ENCODE measurements around the gene ARFGAP2. TPM values are rescaled to one million over a fixed set of nuclear protein-coding genes. Genes with fewer than 3 reads are reported as not detected.

ARFGAP2 gene
- total RNA-seq, 1 donor from 2014 or later: 78.7 TPM

- H3K9me3 Mint-ChIP-seq (ENCODE audit: unreplicated experiment): no peaks in the 10 kb centered on the region
- no peak for TF ChIP-seq CTCF (IDR thresholded peaks at IDR 0.05; ENCODE audit: unreplicated experiment)
- H3K4me3 Mint-ChIP-seq (ENCODE audit: unreplicated experiment): no peak overlapping the region
- H3K36me3 Mint-ChIP-seq (ENCODE audit: low read depth, unreplicated experiment): peaks cover 4% of the 10 kb centered on the region
- peaks cover 35% of the 10 kb centered on the region for H3K4me1 Mint-ChIP-seq (ENCODE audit: unreplicated experiment)
- DNase-seq (ENCODE audit: low spot score): no peak
- peaks cover 7% of the 10 kb centered on the region for H3K27me3 Mint-ChIP-seq (ENCODE audit: unreplicated experiment)
- no peak overlapping the region for H3K27ac Mint-ChIP-seq (ENCODE audit: unreplicated experiment)
Measured at GRCh38 chr11:47158242-47158641, 18.4 kb downstream of the ARFGAP2 start.

GRCh38 chr11:47157805-47158204, 18.9 kb downstream of the ARFGAP2 start:
- H3K27ac Mint-ChIP-seq (ENCODE audit: unreplicated experiment): no peak overlapping the region
- H3K9me3 Mint-ChIP-seq (ENCODE audit: unreplicated experiment): no peaks in the 10 kb centered on the region
- no peak overlapping the region for H3K4me3 Mint-ChIP-seq (ENCODE audit: unreplicated experiment)
- H3K4me1 Mint-ChIP-seq (ENCODE audit: unreplicated experiment): peaks cover 39% of the 10 kb centered on the region
- H3K27me3 Mint-ChIP-seq (ENCODE audit: unreplicated experiment): peaks cover 7% of the 10 kb centered on the region
- no peak for DNase-seq (ENCODE audit: low spot score)
- no peak for TF ChIP-seq CTCF (IDR thresholded peaks at IDR 0.05; ENCODE audit: unreplicated experiment)
- peaks cover 4% of the 10 kb centered on the region for H3K36me3 Mint-ChIP-seq (ENCODE audit: low read depth, unreplicated experiment)

GRCh38 chr11:47156951-47157350, 19.7 kb downstream of the ARFGAP2 start:
- Mint-ChIP-seq H3K4me3 (ENCODE audit: unreplicated experiment) (no peak overlapping the region), H3K36me3 (ENCODE audit: low read depth, unreplicated experiment) (peaks cover 2% of the 10 kb centered on the region), H3K27ac (ENCODE audit: unreplicated experiment) (no peak overlapping the region), H3K9me3 (ENCODE audit: unreplicated experiment) (no peaks in the 10 kb centered on the region), H3K4me1 (ENCODE audit: unreplicated experiment) (peaks cover 37% of the 10 kb centered on the region), H3K27me3 (ENCODE audit: unreplicated experiment) (peaks cover 6% of the 10 kb centered on the region)
- DNase-seq (ENCODE audit: low spot score): no peak
- no peak for TF ChIP-seq CTCF (IDR thresholded peaks at IDR 0.05; ENCODE audit: unreplicated experiment)

GRCh38 chr11:47156333-47156732, 20.3 kb downstream of the ARFGAP2 start:
- Mint-ChIP-seq H3K9me3 (ENCODE audit: unreplicated experiment) (no peaks in the 10 kb centered on the region), H3K27me3 (ENCODE audit: unreplicated experiment) (peaks cover 4% of the 10 kb centered on the region), H3K36me3 (ENCODE audit: low read depth, unreplicated experiment) (no peaks in the 10 kb centered on the region), H3K4me1 (ENCODE audit: unreplicated experiment) (peaks cover 36% of the 10 kb centered on the region), H3K27ac (ENCODE audit: unreplicated experiment) (no peak overlapping the region), H3K4me3 (ENCODE audit: unreplicated experiment) (no peak overlapping the region)
- no peak for DNase-seq (ENCODE audit: low spot score)
- no peak for TF ChIP-seq CTCF (IDR thresholded peaks at IDR 0.05; ENCODE audit: unreplicated experiment)

GRCh38 chr11:47155879-47156278, 20.8 kb downstream of the ARFGAP2 start:
- no peak for TF ChIP-seq CTCF (IDR thresholded peaks at IDR 0.05; ENCODE audit: unreplicated experiment)
- H3K36me3 Mint-ChIP-seq (ENCODE audit: low read depth, unreplicated experiment): no peaks in the 10 kb centered on the region
- no peak overlapping the region for H3K27ac Mint-ChIP-seq (ENCODE audit: unreplicated experiment)
- H3K4me3 Mint-ChIP-seq (ENCODE audit: unreplicated experiment): no peak overlapping the region
- H3K27me3 Mint-ChIP-seq (ENCODE audit: unreplicated experiment): peaks cover 4% of the 10 kb centered on the region
- peaks cover 36% of the 10 kb centered on the region for H3K4me1 Mint-ChIP-seq (ENCODE audit: unreplicated experiment)
- DNase-seq (ENCODE audit: low spot score): no peak
- no peaks in the 10 kb centered on the region for H3K9me3 Mint-ChIP-seq (ENCODE audit: unreplicated experiment)

Measured in endothelial cell (in vitro differentiated cells).